H1 (cell line): ENCODE data around the gene PEX14.

Experiments used
- CEBPB ChIP-seq: IDR thresholded peaks from 2 replicates; pipeline ENCODE4 v1.6.1; 2012; ENCODE audit warnings: low read depth, low read length
- CREB1 ChIP-seq: IDR thresholded peaks from 2 replicates; pipeline ENCODE4 v1.6.1; 2012; ENCODE audit warnings: inconsistent platforms
- EP300 ChIP-seq, 2 experiments: IDR thresholded peaks; 1 replicate in 1 of 2; 2 replicates in 1 of 2; pipeline ENCODE4 v1.6.1; 2011 to 2012; ENCODE audit warnings: low read depth in 2 of 2, low read length in 2 of 2, mild to moderate bottlenecking in 2 of 2, borderline replicate concordance in 1 of 2, inconsistent platforms in 1 of 2, moderate library complexity in 1 of 2
- EZH2 ChIP-seq: fragments of 200-600 bp; sonication (generic); IDR thresholded peaks from 2 replicates; pipeline ENCODE4 v1.7.1; 2012; ENCODE audit warnings: low read depth, mild to moderate bottlenecking, moderate library complexity, low read length, inconsistent platforms; ENCODE audit not compliant: severe bottlenecking
- MAX ChIP-seq: IDR thresholded peaks from 2 replicates; pipeline ENCODE4 v1.6.1; 2012; ENCODE audit warnings: inconsistent platforms
- POLR2A ChIP-seq, 2 experiments: IDR thresholded peaks; 1 replicate in 1 of 2; 2 replicates in 1 of 2; pipeline ENCODE4 v1.6.1; 2011; ENCODE audit warnings: low read depth in 2 of 2, low read length in 2 of 2, mild to moderate bottlenecking in 2 of 2; ENCODE audit errors: control extremely low read depth in 1 of 2
- RFX5 ChIP-seq: IDR thresholded peaks from 2 replicates; pipeline ENCODE4 v1.6.1; 2011; ENCODE audit warnings: low read depth, low read length, improper control_type of control experiment, borderline replicate concordance
- SIN3A ChIP-seq, 2 experiments: IDR thresholded peaks in 1 of 2; conservative IDR thresholded peaks in 1 of 2; 2 replicates each; pipeline ENCODE4 v1.6.1; 2011 to 2012; ENCODE audit warnings: low read length in 2 of 2, improper control_type of control experiment in 1 of 2, low read depth in 1 of 2, mild to moderate bottlenecking in 1 of 2
- TAF1 ChIP-seq: IDR thresholded peaks from 2 replicates; pipeline ENCODE4 v1.6.1; 2011; ENCODE audit warnings: mild to moderate bottlenecking, low read depth, low read length
- TEAD4 ChIP-seq: IDR thresholded peaks from 2 replicates; pipeline ENCODE4 v1.6.1; 2012; ENCODE audit warnings: low read depth, low read length, inconsistent platforms, mixed read lengths
- YY1 ChIP-seq: IDR thresholded peaks from 2 replicates; pipeline ENCODE4 v1.6.1; 2011; ENCODE audit warnings: low read depth, mild to moderate bottlenecking, low read length
- ZNF274 ChIP-seq: IDR thresholded peaks from 2 replicates; pipeline ENCODE4 v1.7.0; 2012; ENCODE audit warnings: low read length, borderline replicate concordance; ENCODE audit errors: extremely low read depth
- TF ChIP-seq, protein P1 (sequence below), 3 experiments: IDR thresholded peaks; 1 replicate in 2 of 3; 2 replicates in 1 of 3; pipeline versions ENCODE4 v1.5.1 to v1.6.1; 2011; ENCODE audit warnings: low read length in 3 of 3, mild to moderate bottlenecking in 3 of 3, inconsistent platforms in 2 of 3, low read depth in 1 of 3, moderate library complexity in 1 of 3; ENCODE audit not compliant: insufficient read depth in 1 of 3; ENCODE audit errors: control extremely low read depth in 1 of 3

- TF ChIP-seq, protein P1, sequence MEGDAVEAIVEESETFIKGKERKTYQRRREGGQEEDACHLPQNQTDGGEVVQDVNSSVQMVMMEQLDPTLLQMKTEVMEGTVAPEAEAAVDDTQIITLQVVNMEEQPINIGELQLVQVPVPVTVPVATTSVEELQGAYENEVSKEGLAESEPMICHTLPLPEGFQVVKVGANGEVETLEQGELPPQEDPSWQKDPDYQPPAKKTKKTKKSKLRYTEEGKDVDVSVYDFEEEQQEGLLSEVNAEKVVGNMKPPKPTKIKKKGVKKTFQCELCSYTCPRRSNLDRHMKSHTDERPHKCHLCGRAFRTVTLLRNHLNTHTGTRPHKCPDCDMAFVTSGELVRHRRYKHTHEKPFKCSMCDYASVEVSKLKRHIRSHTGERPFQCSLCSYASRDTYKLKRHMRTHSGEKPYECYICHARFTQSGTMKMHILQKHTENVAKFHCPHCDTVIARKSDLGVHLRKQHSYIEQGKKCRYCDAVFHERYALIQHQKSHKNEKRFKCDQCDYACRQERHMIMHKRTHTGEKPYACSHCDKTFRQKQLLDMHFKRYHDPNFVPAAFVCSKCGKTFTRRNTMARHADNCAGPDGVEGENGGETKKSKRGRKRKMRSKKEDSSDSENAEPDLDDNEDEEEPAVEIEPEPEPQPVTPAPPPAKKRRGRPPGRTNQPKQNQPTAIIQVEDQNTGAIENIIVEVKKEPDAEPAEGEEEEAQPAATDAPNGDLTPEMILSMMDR (IDR thresholded peaks at IDR 0.05; ENCODE audit: control extremely low read depth in 1 of 3, insufficient read depth in 1 of 3, low read depth in 1 of 3, low read length in 3 of 3), result no peak
- TF ChIP-seq RFX5 (no peak), TAF1 (no peak), EZH2 (no peak), MAX (no peak), SIN3A (conservative IDR thresholded peaks at IDR 0.05 in 1 of 2, IDR thresholded peaks at IDR 0.05 in 1 of 2; ENCODE audit: low read depth in 1 of 2, low read length in 2 of 2) (no peak), ZNF274 (no peak), CEBPB (no peak), POLR2A (IDR thresholded peaks at IDR 0.05; ENCODE audit: control extremely low read depth in 1 of 2, low read depth in 2 of 2, low read length in 2 of 2) (no peak), TEAD4 (no peak), CREB1 (no peak), EP300 (IDR thresholded peaks at IDR 0.05; ENCODE audit: borderline replicate concordance in 1 of 2, low read depth in 2 of 2, low read length in 2 of 2) (no peak), YY1 (no peak)
Observed at GRCh38 chr1:10502206-10502605, 27.5 kb downstream of the PEX14 start.
